Measurements from ENCODE around the gene ITGA2. TPM values are rescaled to one million over a fixed set of nuclear protein-coding genes. Genes with fewer than 3 reads are reported as not detected.

ITGA2 gene
- total and polyA plus RNA-seq, 9 of the 15 experiments (the other 6 are each of a cell fraction or from before 2014, with no cell fraction given): 0.01 to 0.09 (median 0.03) TPM; not detected in 5

- DNase-seq (ENCODE audit: extremely low read depth in 1 of 4, low spot score in 3 of 4): no peak
- Histone ChIP-seq H3K36me3 (ENCODE audit: control insufficient read depth, insufficient read depth, low read length) (no peaks in the 10 kb centered on the region), H3K4me3 (no peak overlapping the region), H2AFZ (ENCODE audit: low read depth, low read length) (no peak overlapping the region), H3K9ac (ENCODE audit: insufficient read depth in 1 of 2, low read depth in 2 of 2, low read length in 2 of 2) (no peak overlapping the region), H3K4me2 (ENCODE audit: insufficient read depth, low read length) (no peak overlapping the region), H3K27ac (ENCODE audit: extremely low read depth, low read depth, low read length) (no peak overlapping the region), H3K4me1 (replicated peaks in 1 of 2; ENCODE audit: control insufficient read depth in 2 of 2, insufficient read depth in 2 of 2, low read length in 2 of 2) (no peaks in the 10 kb centered on the region), H3K9me1 (ENCODE audit: control insufficient read depth, insufficient read depth, low read length) (no peaks in the 10 kb centered on the region), H3K27me3 (ENCODE audit: control insufficient read depth in 2 of 2, insufficient read depth in 2 of 2, low read length in 2 of 2) (no peaks in the 10 kb centered on the region), H4K20me1 (replicated peaks; ENCODE audit: control insufficient read depth, insufficient read depth, low read length) (no peaks in the 10 kb centered on the region), H3K79me2 (ENCODE audit: control insufficient read depth, insufficient read depth, low read length) (no peaks in the 10 kb centered on the region), H3K9me3 (replicated peaks; ENCODE audit: control insufficient read depth, insufficient read depth, low read depth, low read length) (no peaks in the 10 kb centered on the region)
- intact Hi-C loops (cut with micrococcal nuclease) (no loop called here), in situ Hi-C loops (cut with MboI) (no loop called here)
- CTCF ChIA-PET (ENCODE audit: low intra/inter-chr PET ratio): no interaction called here
- POLR2A ChIA-PET: no interaction called here
- ATAC-seq: no peak
- BruUV-seq (replicated peaks): no TSS peak
- no peak for FAIRE-seq
- 0% methylated on average over 1 of the region's 1 CpG for WGBS (ENCODE audit: insufficient coverage, low coverage, missing lambda C conversion rate)
- TF ChIP-seq RERE (CRISPR knock-in tag; IDR thresholded peaks at IDR 0.05; ENCODE audit: borderline replicate concordance) (no peak), ZNF133 (CRISPR knock-in tag; IDR thresholded peaks at IDR 0.05) (no peak), ZNF134 (CRISPR knock-in tag; conservative IDR thresholded peaks at IDR 0.05) (no peak), CXXC5 (CRISPR knock-in tag; IDR thresholded peaks at IDR 0.05) (no peak), ZBTB8A (IDR thresholded peaks at IDR 0.05; ENCODE audit: partially characterized antibody) (no peak), XRCC3 (IDR thresholded peaks at IDR 0.05) (no peak), CHAMP1 (IDR thresholded peaks at IDR 0.05) (no peak), HNRNPUL1 (IDR thresholded peaks at IDR 0.05; ENCODE audit: low read length) (no peak), PRDM10 (IDR thresholded peaks at IDR 0.05; ENCODE audit: partially characterized antibody) (no peak)
These were observed 22.1 kb downstream of the ITGA2 start for GRCh38 chr5:53011233-53011632.

All from K562 (cell line).